ENCODE results near the gene CDH13.

DNA sequence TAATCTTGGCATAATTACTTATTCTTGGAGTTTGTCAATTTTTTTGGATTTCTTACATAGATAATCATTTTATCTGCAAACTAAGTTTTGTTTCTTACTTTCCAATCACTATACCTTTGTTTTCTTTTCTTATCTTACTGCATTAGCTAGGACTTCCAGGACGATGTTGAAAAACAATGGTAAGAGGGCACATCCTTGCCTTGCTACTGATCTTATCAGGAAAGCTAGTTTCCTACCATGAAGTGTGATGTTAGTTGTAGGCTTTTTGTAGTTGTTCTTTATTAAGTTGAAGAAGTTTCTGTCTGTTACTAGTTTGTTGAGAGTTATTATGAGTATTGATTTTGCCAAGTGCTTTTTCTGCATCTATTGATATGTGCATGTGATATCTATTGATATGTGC is 31.0 kb downstream of the CDH13 start:
- no peak for TF ChIP-seq EP300 (IDR thresholded peaks at IDR 0.05; ENCODE audit: borderline replicate concordance in 1 of 2, control insufficient read depth in 1 of 2, low read depth in 2 of 2, low read length in 2 of 2)
- TF ChIP-seq SIX5 (IDR thresholded peaks at IDR 0.05; ENCODE audit: low read depth, low read length, severe bottlenecking): no peak
- TF ChIP-seq SIN3A (IDR thresholded peaks at IDR 0.05; ENCODE audit: low read depth, low read length): no peak
- no peak for TF ChIP-seq ZNF24 (IDR thresholded peaks at IDR 0.05)
- TF ChIP-seq, protein P1, sequence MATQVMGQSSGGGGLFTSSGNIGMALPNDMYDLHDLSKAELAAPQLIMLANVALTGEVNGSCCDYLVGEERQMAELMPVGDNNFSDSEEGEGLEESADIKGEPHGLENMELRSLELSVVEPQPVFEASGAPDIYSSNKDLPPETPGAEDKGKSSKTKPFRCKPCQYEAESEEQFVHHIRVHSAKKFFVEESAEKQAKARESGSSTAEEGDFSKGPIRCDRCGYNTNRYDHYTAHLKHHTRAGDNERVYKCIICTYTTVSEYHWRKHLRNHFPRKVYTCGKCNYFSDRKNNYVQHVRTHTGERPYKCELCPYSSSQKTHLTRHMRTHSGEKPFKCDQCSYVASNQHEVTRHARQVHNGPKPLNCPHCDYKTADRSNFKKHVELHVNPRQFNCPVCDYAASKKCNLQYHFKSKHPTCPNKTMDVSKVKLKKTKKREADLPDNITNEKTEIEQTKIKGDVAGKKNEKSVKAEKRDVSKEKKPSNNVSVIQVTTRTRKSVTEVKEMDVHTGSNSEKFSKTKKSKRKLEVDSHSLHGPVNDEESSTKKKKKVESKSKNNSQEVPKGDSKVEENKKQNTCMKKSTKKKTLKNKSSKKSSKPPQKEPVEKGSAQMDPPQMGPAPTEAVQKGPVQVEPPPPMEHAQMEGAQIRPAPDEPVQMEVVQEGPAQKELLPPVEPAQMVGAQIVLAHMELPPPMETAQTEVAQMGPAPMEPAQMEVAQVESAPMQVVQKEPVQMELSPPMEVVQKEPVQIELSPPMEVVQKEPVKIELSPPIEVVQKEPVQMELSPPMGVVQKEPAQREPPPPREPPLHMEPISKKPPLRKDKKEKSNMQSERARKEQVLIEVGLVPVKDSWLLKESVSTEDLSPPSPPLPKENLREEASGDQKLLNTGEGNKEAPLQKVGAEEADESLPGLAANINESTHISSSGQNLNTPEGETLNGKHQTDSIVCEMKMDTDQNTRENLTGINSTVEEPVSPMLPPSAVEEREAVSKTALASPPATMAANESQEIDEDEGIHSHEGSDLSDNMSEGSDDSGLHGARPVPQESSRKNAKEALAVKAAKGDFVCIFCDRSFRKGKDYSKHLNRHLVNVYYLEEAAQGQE (IDR thresholded peaks at IDR 0.05; ENCODE audit: low read depth, low read length): no peak
- no peak for TF ChIP-seq NR2F1 (conservative IDR thresholded peaks at IDR 0.05)
- TF ChIP-seq, protein P2, sequence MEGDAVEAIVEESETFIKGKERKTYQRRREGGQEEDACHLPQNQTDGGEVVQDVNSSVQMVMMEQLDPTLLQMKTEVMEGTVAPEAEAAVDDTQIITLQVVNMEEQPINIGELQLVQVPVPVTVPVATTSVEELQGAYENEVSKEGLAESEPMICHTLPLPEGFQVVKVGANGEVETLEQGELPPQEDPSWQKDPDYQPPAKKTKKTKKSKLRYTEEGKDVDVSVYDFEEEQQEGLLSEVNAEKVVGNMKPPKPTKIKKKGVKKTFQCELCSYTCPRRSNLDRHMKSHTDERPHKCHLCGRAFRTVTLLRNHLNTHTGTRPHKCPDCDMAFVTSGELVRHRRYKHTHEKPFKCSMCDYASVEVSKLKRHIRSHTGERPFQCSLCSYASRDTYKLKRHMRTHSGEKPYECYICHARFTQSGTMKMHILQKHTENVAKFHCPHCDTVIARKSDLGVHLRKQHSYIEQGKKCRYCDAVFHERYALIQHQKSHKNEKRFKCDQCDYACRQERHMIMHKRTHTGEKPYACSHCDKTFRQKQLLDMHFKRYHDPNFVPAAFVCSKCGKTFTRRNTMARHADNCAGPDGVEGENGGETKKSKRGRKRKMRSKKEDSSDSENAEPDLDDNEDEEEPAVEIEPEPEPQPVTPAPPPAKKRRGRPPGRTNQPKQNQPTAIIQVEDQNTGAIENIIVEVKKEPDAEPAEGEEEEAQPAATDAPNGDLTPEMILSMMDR (IDR thresholded peaks at IDR 0.05 in 2 of 3, conservative IDR thresholded peaks at IDR 0.05 in 1 of 3; ENCODE audit: control insufficient read depth in 2 of 3, extremely low read depth in 1 of 3, insufficient read depth in 1 of 3, low read depth in 3 of 3, low read length in 3 of 3): no peak
- no peak for TF ChIP-seq SP1 (IDR thresholded peaks at IDR 0.05; ENCODE audit: low read depth, low read length)
- no peak for TF ChIP-seq EZH2 (IDR thresholded peaks at IDR 0.05; ENCODE audit: borderline replicate concordance, control insufficient read depth, low read depth, low read length)
- TF ChIP-seq NFYB (IDR thresholded peaks at IDR 0.05; ENCODE audit: insufficient read depth, low read depth, low read length): no peak
- no peak for TF ChIP-seq POLR2AphosphoS5 (IDR thresholded peaks at IDR 0.05; ENCODE audit: low read length)
- TF ChIP-seq EGR1 (IDR thresholded peaks at IDR 0.05; ENCODE audit: borderline replicate concordance in 1 of 2, low read depth in 2 of 2, low read length in 2 of 2): no peak
